ENCODE results near the gene IGIP.
A peak's percentile ranks its signal among the peaks of the same experiment; 100 is the strongest.

Gene IGIP

DNA sequence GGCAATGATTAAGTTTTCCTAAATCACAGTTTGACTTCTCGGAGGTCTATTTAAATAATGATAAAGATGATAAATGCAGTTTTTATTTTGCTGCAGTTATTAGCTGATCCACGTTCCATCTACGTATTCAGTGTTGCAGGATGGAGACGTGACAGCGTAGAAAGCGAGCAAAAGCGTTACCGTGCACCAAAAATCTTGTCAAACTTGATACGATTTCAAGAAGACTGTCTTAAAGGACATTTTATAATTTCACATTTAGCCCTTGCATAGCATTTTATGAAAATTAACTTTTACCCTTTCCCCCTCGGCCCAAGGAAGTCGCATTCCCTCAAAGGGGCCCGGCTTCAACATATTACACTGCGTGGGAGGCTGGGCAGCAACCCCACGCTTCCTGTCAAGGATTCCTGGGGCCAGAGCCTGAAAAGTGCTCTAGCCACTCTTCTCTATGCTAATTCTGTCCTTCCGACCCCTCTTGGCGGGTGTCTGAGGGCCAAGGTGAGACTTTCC is 18.9 kb upstream of the IGIP start:
- H3K4me3 ChIP-seq (ENCODE audit: low read depth, low read length) = peak overlapping the region; percentile 65
- in situ Hi-C loops (cut with HindIII; ENCODE audit: low sequenced_read_pairs) = no loop called here
- DNase-seq (ENCODE audit: low read depth, low spot score) = no peak
- TF ChIP-seq, protein P1, sequence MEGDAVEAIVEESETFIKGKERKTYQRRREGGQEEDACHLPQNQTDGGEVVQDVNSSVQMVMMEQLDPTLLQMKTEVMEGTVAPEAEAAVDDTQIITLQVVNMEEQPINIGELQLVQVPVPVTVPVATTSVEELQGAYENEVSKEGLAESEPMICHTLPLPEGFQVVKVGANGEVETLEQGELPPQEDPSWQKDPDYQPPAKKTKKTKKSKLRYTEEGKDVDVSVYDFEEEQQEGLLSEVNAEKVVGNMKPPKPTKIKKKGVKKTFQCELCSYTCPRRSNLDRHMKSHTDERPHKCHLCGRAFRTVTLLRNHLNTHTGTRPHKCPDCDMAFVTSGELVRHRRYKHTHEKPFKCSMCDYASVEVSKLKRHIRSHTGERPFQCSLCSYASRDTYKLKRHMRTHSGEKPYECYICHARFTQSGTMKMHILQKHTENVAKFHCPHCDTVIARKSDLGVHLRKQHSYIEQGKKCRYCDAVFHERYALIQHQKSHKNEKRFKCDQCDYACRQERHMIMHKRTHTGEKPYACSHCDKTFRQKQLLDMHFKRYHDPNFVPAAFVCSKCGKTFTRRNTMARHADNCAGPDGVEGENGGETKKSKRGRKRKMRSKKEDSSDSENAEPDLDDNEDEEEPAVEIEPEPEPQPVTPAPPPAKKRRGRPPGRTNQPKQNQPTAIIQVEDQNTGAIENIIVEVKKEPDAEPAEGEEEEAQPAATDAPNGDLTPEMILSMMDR (IDR thresholded peaks at IDR 0.05; ENCODE audit: low read depth, low read length) = no peak

DNA sequence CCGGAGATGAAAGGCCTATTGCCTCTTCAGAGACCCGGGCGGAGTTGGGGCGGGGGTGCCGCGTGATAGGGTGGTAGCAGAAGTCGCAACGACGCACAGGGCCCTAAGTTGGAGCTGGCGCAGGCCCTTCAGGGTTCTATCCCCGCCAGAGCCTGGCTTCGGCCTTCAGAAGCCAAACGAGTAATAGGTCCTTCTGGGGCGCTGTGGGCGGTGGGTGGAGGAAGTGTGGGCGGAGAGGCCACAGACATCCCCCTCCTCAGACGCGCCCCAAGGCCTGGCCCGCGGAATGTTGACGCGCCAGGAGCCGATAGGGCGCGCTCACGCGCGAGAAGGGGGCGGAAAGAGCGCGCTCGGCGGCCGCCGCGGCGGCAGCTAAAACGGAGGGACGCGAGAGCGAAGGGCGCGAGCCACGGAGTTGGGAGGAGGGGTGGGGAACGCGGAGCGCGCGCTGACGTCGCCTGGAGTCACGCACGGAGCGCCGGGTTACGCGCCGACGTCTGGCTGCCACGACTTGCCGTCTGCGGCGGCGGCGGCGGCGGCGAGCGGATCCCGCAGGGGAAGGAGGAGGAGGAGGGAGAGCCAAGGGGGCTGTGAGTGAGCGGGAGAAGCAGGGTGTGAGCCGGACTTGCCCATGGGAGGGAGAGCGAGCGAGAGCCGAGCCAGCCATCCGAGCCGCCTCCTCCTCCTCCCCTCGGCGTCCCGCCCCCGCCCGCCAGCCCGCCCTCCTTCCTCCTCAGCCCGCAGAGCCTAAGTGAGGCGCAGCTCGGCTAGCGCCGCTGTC is 18.2 kb upstream of the IGIP start:
- DNase-seq (ENCODE audit: low read depth, low spot score) = peak; percentile 93
- H3K4me3 ChIP-seq (ENCODE audit: low read depth, low read length) = peak overlapping the region; percentile 65
- in situ Hi-C loops (cut with HindIII; ENCODE audit: low sequenced_read_pairs) = no loop called here
- TF ChIP-seq, protein P1 (IDR thresholded peaks at IDR 0.05; ENCODE audit: low read depth, low read length) = peak; percentile 10

DNA sequence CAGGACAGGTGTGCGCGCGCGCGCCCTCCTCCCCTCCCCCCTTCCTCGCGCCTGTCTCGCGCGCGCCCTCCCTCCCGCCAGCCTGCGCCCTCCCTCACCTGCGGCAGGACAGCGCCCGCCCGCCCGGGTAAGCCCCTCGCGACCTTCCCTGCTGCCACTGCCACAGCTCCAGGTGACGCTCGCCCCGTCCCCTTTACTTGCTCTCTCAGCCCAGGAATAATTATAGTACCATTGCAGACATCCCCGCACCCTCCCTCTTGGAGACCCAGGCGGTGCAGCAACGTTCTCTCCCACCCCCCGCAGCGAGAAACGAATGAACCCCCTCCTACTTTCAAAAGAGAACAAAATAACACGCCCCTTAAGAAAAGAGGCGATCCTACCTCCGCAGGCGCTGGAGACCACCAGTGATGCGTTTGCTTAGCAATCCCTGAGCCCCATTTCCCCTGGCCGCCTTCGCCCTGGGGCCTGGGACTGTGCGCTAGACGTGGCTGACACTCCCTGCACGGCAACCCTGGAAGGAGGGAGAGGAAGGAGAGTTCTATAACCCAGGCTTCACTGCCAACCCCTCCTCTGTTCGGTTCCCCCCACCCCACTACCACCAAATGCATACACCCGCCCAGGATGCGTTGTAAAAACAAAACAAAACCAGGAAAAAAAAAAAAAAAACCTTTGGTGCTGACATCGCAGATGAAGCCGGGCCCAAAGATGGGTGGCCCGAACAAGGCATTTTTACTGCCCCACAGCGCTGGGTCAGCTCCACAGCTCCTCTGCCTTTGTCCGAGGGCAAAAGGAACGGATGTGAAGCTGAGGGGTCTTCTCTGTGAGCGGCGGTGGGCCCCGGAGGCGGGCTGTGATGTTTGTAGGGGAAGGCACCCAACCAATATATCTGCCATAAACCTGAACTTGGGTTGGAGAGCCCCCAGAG is 17.4 kb upstream of the IGIP start:
- in situ Hi-C loops (cut with HindIII; ENCODE audit: low sequenced_read_pairs) = no loop called here

GRCh38 chr5:140109018-140109758 is 16.5 kb upstream of the IGIP start:
- in situ Hi-C loops (cut with HindIII; ENCODE audit: low sequenced_read_pairs) = no loop called here
- peak overlapping the region; percentile 65 for H3K4me3 ChIP-seq (ENCODE audit: low read depth, low read length)
- no peak for DNase-seq (ENCODE audit: low read depth, low spot score)
- TF ChIP-seq, protein P1 (IDR thresholded peaks at IDR 0.05; ENCODE audit: low read depth, low read length) = no peak

More for the DNA sequence above, 17.4 kb upstream of the IGIP start:
- peak overlapping the region; percentile 65 for H3K4me3 ChIP-seq (ENCODE audit: low read depth, low read length)
- DNase-seq (ENCODE audit: low read depth, low spot score) = no peak
- TF ChIP-seq, protein P1 (IDR thresholded peaks at IDR 0.05; ENCODE audit: low read depth, low read length) = no peak

DNA sequence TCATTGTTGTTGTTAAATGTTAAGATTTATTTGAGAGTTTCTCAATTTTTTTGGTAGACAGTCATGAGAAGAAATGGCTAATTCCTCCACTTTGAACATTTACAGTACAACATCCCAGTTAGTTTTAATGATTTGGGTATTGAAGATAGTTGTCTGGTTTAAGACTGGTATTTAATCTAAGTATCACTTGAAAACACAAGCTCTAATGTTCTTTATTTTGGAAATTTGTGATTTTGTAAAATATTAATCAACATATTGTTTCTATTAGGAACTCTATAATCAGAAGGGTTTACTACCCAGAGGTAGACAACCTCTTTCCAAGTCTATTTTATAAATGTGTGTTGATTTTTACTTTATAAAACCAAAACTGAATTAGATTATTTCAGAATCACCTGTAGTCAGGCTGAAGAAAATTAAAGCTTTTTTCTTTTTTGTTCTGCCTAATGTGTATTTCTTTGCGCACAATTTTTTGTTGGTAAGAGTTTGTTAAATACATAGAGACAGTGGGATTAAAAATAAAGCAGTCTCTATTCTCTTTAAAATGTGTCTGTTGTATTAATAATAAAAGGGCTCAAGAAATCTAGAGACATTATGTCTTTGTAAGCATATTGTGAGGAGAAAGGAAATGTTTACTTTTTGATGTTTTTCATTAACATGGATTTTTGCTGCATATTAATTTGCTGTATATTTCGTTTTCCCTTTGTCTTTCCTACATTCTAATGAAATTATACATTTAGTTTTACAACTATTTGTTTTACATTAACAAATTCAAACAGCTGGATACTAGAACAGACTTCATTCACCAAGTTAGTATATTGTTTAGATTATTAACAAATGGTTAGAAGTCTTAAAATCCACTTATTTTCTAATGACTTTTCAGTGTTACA is 15.7 kb upstream of the IGIP start:
- TF ChIP-seq, protein P1 (IDR thresholded peaks at IDR 0.05; ENCODE audit: low read depth, low read length) = no peak
- in situ Hi-C loops (cut with HindIII; ENCODE audit: low sequenced_read_pairs) = no loop called here
- H3K4me3 ChIP-seq (ENCODE audit: low read depth, low read length) = no peak overlapping the region
- peak; percentile 32 for DNase-seq (ENCODE audit: low read depth, low spot score)

All from astrocyte of the spinal cord (primary cell).